Gastroesophageal sphincter (tissue), 4 donors: Measurements from ENCODE around the gene LMTK3. TPM values are rescaled to one million over a fixed set of nuclear protein-coding genes. Genes with fewer than 3 reads are reported as not detected.
A peak's percentile ranks its signal among the peaks of the same experiment; 100 is the strongest.

Source experiments
- ATAC-seq: fragments of 150-250 bp; one replicate; pipeline ENCODE4 v1.9.1; 2016; ENCODE audit warnings: mild to moderate bottlenecking, moderate library complexity
- H3K27ac ChIP-seq, 4 donors: fragments of 200-600 bp; sonication (generic) in 3 of 4; 1 replicate in 3 of 4; 2 replicates in 1 of 4; pipeline ENCODE4 v1.5.1; 2016 to 2019
- H3K27me3 ChIP-seq: fragments of 200-600 bp; sonication (generic); one replicate; pipeline ENCODE4 v1.5.1; 2019
- H3K36me3 ChIP-seq, 2 donors: fragments of 200-600 bp; sonication (generic); one replicate each; pipeline ENCODE4 v1.5.1; 2019; ENCODE audit warnings: control low read depth in 1 of 2
- H3K4me1 ChIP-seq, 3 donors: fragments of 200-600 bp; sonication (generic); 1 replicate in 2 of 3; 2 replicates in 1 of 3; pipeline ENCODE4 v1.5.1; 2016 to 2019; ENCODE audit warnings: control low read depth in 2 of 3
- H3K4me3 ChIP-seq, 2 donors: fragments of 200-600 bp; sonication (generic); one replicate each; pipeline ENCODE4 v1.5.1; 2019; ENCODE audit warnings: mild to moderate bottlenecking in 1 of 2, moderate library complexity in 1 of 2
- H3K9me3 ChIP-seq, 3 donors: fragments of 200-600 bp; sonication (generic); one replicate each; pipeline ENCODE4 v1.5.1; 2017 to 2019; ENCODE audit warnings: control low read depth in 2 of 3
- CTCF ChIP-seq, 4 experiments: fragments of 200-600 bp in 2 of 4; fragments of 450-650 bp in 2 of 4; sonication (generic) in 1 of 4; IDR thresholded peaks; one replicate each; pipeline ENCODE4 v1.5.1; 2017 to 2019; ENCODE audit warnings: antibody characterized with exemption in 4 of 4, mild to moderate bottlenecking in 2 of 4, moderate library complexity in 2 of 4
- EP300 ChIP-seq: sonication (generic); formaldehyde crosslinking; IDR thresholded peaks from one replicate; pipeline ENCODE4 v1.6.1; 2017; ENCODE audit warnings: antibody characterized with exemption, mild to moderate bottlenecking
- POLR2A ChIP-seq, 2 donors: fragments of 450-650 bp; IDR thresholded peaks; one replicate each; pipeline ENCODE4 v1.6.1; 2017; ENCODE audit warnings: antibody characterized with exemption in 2 of 2, mild to moderate bottlenecking in 2 of 2, moderate library complexity in 1 of 2
- POLR2AphosphoS5 ChIP-seq: sonication (generic); formaldehyde crosslinking; IDR thresholded peaks from one replicate; pipeline ENCODE4 v1.6.1; 2017; ENCODE audit warnings: antibody characterized with exemption
- WGBS, 2 donors: methylation state at CpG; one replicate each; pipeline ENCODE4 v1.1.5; 2018; ENCODE audit warnings: low coverage in 1 of 2; 5-methylcytosine and 5-hydroxymethylcytosine counted together
- total RNA-seq, 4 donors: library from RNA; depleted of rRNA; stranded (reverse); fragments of >200 nt; gene quantifications; one replicate each; pipeline ENCODE4 v1.1.0, GENCODE V29; 2016

LMTK3 gene
- total RNA-seq, 4 donors from 2014 or later, result 0.13 to 1.2 (median 0.30) TPM

GRCh38 chr19:48497728-48498594, 13.7 kb downstream of the LMTK3 start:
- Histone ChIP-seq H3K27ac (no peak overlapping the region), H3K36me3 (no peaks in the 10 kb centered on the region), H3K9me3 (no peaks in the 10 kb centered on the region), H3K4me3 (no peak overlapping the region), H3K4me1 (peaks cover 0 to 43% (median 13%) of the 10 kb centered on the region in 3 donors), H3K27me3 (peaks cover 59% of the 10 kb centered on the region)
- 32 to 49% methylated on average over 9 to 10 of the region's 46 CpGs for WGBS, 2 donors
- TF ChIP-seq POLR2AphosphoS5, result no peak
- no peak for TF ChIP-seq CTCF (IDR thresholded peaks at IDR 0.05)
- TF ChIP-seq EP300, result no peak
- TF ChIP-seq POLR2A (IDR thresholded peaks at IDR 0.05), result no peak
- no peak for ATAC-seq

GRCh38 chr19:48496959-48497727, 14.5 kb downstream of the LMTK3 start:
- no peak overlapping the region for H3K4me3 ChIP-seq
- H3K4me1 ChIP-seq, result peaks cover 0 to 51% (median 13%) of the 10 kb centered on the region in 3 donors
- no peaks in the 10 kb centered on the region for H3K9me3 ChIP-seq
- peaks cover 51% of the 10 kb centered on the region for H3K27me3 ChIP-seq
- H3K36me3 ChIP-seq, result no peaks in the 10 kb centered on the region
- WGBS, 2 donors, result 32 to 79% methylated on average over 2 to 8 of the region's 45 CpGs
- ATAC-seq, result no peak
- no peak for TF ChIP-seq EP300
- no peak for TF ChIP-seq POLR2A (IDR thresholded peaks at IDR 0.05)
- no peak for TF ChIP-seq CTCF (IDR thresholded peaks at IDR 0.05)
- TF ChIP-seq POLR2AphosphoS5, result no peak
- no peak overlapping the region for H3K27ac ChIP-seq

- peaks cover 0 to 56% (median 22%) of the 10 kb centered on the region in 3 donors for H3K4me1 ChIP-seq
- TF ChIP-seq EP300 (no peak), POLR2A (IDR thresholded peaks at IDR 0.05) (no peak), POLR2AphosphoS5 (no peak), CTCF (IDR thresholded peaks at IDR 0.05) (no peak)
- no peak for ATAC-seq
- peaks cover 34% of the 10 kb centered on the region for H3K27me3 ChIP-seq
- no peaks in the 10 kb centered on the region for H3K9me3 ChIP-seq
- H3K4me3 ChIP-seq, result no peak overlapping the region
- H3K27ac ChIP-seq, result peak overlapping the region in 1 of 4 donors; percentile 31
- no peaks in the 10 kb centered on the region for H3K36me3 ChIP-seq
- WGBS, 2 donors, result 73 to 79% methylated on average over 5 to 6 of the region's 6 CpGs
These were observed 16.2 kb downstream of the LMTK3 start for GRCh38 chr19:48495396-48495795.

GRCh38 chr19:48493718-48494401, 17.8 kb downstream of the LMTK3 start:
- no peak for TF ChIP-seq POLR2AphosphoS5
- TF ChIP-seq POLR2A (IDR thresholded peaks at IDR 0.05), result no peak
- no peak for TF ChIP-seq EP300
- no peak for TF ChIP-seq CTCF (IDR thresholded peaks at IDR 0.05)
- Histone ChIP-seq H3K4me1 (peaks cover 0 to 59% (median 22%) of the 10 kb centered on the region in 3 donors), H3K9me3 (no peaks in the 10 kb centered on the region), H3K27ac (peak overlapping the region in 3 of 4 donors; percentile 80 to 93 (median 83)), H3K27me3 (peaks cover 18% of the 10 kb centered on the region), H3K4me3 (peak overlapping the region; percentile 23 to 59), H3K36me3 (no peaks in the 10 kb centered on the region)
- WGBS, 2 donors, result 40% methylated on average over 1 of the region's 70 CpGs; no CpG with 5 or more reads in 1 of the 2 donors
- peak; percentile 20 for ATAC-seq
